HG03442 (cell line): ENCODE measurements around the gene TMEM176B.
"Not testable (repeated sequence)": the region's sequence is repeated elsewhere in the genome, so short reads cannot be mapped to it uniquely, and the experiment has no call there.

Source experiments
- ATAC-seq: cut with Tn5 transposase; IDR thresholded peaks from one replicate; pipeline ENCODE4 v1.9.1; 2021; ENCODE audit warnings: mild to moderate bottlenecking, moderate library complexity; ENCODE audit not compliant: unreplicated experiment

The TMEM176B gene

DNA sequence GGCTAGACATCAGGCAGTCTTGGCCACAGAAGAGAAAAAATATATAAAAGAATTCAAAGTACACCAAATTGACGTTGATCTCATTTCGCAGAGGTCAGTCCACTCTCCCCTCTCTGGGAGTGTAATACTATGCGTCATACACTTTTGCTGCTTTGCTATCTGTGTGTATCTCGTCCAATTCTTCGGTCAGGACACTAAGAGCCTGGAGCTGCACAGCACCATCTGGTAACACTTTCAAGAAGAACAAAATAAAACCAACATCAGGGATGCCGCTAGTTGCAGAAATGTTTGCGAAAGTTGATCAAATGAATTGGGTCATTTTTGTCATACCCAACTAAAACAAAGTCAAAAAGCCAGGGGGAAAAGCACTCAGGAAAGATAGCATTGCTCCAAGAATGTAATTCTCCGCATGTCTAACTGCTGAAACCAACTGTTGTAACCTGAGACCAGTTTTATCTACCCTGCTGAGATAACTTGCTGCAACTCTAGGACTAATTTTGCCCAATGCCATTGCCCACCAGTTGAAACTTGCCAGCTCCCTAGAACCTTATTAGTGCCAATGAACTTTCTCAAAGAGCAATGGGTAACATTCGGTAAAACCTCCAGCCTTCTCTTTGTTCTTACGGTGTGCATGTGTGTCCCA, 23.4 kb upstream of the TMEM176B start:
- ATAC-seq: no peak

DNA sequence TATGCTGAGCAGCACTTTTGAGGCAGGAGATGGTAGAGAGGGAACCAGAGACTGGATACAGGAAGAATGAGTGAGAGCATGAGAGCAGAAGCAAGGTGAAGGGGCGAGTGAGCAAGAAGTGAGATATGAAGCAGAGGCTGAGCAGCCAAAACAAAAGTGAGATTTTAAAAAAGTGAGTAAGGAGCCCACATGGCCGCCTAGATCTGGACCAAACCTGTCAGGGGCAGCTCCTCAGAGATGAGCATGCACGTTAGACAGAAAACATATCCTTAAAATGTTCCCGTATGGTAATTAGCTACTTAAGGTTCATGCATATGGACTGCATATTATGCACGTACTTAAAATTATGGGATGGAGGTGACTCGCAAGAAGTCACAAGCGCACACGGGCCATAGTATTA, 22.9 kb upstream of the TMEM176B start:
- ATAC-seq: no peak

- ATAC-seq: no peak
Observed at GRCh38 chr7:150820578-150821198, 20.5 kb upstream of the TMEM176B start.

DNA sequence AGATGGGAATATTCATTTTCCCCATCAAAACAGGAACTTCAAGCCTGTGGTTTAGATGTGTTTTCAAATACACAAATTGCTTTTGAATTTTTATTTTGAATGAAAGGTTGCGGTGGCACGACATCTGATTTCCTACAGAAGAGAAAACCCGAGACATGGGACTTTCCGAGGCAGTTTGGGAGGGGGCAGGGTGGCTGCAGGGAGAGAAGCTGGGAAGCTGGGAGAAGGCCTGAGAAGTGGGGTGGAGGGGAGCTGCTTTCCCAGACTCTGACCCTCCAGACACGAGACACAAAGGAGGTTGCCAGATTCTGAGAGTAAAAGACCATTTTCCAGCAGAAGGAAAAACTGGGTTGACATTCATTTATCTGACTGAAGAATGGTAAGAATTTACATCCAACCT, 20.0 kb upstream of the TMEM176B start:
- ATAC-seq: no peak

DNA sequence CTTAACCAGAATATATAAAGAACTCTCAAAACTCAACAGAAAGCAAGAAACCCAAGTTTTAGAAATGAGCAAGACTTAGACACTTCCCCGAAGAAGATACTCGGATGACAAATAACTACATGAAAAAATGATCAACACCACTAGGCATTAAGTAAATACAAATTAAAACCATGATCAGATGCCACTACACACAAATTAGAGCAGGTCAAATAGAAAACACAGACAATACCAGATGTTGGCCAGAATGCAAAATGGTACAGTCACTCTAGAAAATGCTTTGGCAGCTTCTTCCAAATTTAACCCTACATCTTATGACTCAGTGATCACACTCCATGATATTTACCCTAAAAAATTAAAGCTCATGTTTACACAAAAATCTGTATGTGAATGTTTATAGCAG, 18.8 kb upstream of the TMEM176B start:
- ATAC-seq: no peak

DNA sequence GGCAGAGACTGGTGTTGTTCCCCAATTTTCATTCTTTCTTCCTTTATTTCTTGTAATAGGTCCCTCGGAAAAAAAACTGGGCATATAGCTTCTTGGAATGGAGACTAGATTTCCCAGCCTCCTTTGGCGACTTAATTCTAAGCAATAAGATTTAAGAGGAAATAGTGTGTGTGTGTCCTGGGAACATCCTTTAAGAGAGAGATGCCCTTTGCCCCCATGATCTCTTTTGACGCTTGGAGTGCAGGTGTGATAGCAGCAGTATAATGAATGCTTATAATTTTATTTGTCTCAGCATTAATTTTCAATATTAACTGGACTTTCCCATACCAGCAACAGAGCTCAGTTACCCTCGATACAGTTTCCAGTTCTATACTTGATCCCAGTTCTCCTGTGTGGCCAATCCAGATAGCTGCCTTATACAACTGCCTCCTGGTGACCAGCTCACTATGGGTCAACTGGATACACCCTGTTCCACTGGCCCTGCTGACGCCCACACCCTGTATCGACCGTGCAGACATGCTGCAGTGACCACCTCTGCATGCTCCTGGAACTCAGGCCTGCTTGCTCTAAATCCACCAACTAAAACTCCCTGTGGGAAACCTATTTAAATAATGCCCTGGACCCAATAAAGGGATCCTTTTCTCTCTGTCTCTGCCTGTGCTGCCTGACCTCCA, 14.3 kb upstream of the TMEM176B start:
- ATAC-seq: no peak

DNA sequence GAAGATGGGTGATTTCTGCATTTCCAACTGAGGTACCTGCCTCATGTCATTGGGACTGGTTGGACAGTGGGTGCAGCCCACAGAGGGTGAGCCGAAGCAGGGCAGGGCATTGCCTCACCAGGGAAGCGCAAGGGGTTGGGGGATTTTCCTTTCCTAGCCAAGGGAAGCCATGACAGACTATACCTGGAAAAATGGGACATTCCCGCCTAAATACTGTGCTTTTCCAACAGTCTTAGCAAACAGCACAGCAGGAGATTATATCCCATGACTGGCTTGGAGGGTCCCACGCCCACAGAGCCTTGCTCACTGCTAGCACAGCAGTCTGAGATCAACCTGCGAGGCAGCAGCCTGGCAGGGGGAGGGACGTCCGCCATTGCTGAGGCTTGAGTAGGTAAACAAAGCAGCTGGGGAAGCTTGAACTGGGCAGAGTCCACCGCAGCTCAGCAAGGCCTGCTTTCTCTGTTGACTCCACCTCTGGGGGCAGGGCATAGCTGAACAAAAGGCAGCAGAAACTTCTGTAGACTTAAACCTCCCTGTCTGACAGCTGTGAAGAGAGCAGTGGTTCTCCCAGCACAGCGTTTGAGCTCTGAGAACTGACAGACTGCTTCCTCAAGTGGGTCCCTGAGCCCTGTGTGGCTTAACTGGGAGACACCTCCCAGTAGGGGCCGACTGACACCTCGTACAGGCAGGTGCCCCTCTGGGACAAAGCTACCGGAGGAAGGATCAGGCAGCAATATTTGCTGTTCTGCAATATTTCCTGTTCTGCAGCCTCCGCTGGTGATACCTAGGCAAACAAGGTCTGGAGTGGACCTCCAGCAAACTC, 7.7 kb upstream of the TMEM176B start:
- ATAC-seq: not testable (repeated sequence)

DNA sequence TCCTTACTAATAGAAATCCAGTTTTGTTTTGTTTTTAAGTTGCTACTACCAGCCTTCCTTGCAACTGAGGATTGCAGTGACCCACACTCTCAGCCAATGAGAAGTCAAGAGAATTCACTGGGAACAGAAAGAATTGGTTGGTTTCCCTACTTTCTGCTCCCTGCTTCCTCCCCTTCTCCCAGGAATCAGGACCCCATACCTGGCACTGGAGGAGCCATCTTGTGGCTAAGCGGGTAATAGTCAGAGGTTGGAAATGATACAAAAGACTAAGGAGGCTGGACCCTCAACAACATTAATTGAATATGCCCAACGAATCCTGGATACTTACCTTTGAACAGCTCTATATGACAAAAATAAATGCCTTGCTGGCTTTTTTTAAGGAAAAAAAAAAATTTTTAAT, 6.7 kb upstream of the TMEM176B start:
- no peak for ATAC-seq

GRCh38 chr7:150806454-150806853, 6.3 kb upstream of the TMEM176B start:
- no peak for ATAC-seq

DNA sequence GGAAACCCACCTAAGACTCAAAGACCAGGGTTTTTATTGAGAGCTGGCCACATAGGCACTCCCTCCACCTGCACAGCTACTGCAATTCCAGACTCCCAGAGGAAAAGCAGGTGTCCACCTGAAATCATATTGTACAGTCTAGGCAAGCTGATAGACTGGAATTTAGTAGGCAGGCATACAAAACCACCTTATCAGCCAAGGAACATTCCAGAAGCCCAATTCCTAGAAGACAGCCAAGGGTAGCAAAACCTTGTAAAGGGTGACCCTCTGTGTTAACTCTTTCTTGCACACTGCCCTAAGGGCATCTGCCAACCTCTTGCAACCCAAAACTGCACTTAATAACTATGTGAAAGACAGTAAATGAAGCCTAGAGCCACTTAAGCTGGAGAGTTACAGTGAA, 5.7 kb upstream of the TMEM176B start:
- ATAC-seq: no peak

- ATAC-seq: no peak
Observed at GRCh38 chr7:150804802-150805201, 4.6 kb upstream of the TMEM176B start.

- ATAC-seq: no peak
Observed at GRCh38 chr7:150803161-150803860, 3.1 kb upstream of the TMEM176B start.

- no peak for ATAC-seq
Observed at GRCh38 chr7:150801946-150802771, 2.0 kb upstream of the TMEM176B start.

GRCh38 chr7:150801242-150801945, 1.2 kb upstream of the TMEM176B start:
- no peak for ATAC-seq

DNA sequence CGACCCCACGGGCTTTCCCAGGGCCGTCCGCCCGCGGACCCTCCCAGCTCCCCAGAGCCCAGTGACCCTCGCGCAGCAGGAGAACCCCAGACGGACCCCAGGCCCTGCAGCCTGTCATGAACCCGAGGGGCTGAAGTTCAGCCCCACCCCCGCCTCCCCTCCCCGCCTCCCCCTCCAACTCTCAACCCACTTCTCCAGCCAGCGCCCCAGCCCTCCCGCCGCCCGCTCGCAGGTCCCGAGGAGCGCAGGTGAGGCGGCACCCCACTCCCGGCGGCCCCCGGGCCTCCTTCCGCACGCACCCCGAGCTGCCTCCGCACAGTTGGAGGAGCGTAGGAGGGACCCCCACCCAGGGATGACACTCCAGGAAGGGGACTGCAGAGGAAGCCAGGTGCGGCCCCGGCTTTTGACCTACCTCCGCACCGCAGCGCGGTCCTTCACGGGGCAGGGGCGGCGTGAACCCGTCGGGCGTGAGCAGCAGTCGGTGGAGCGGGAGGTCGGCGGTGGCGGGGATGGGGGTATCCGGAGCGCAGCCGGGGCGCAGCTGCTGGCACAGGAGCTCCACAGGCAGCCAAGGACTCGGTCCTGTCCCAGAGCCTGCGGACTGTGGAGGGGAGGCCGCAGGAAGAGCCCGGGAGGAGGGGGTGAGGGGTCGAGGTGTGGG, 547 bp upstream of the TMEM176B start, which contains the start of gene TMEM176A:
TSS of gene TMEM176A (plus strand) at position 189 of the 661 bp plus-strand sequence. CDS start 782 bp downstream, outside the sequence.
- ATAC-seq: no peak

DNA sequence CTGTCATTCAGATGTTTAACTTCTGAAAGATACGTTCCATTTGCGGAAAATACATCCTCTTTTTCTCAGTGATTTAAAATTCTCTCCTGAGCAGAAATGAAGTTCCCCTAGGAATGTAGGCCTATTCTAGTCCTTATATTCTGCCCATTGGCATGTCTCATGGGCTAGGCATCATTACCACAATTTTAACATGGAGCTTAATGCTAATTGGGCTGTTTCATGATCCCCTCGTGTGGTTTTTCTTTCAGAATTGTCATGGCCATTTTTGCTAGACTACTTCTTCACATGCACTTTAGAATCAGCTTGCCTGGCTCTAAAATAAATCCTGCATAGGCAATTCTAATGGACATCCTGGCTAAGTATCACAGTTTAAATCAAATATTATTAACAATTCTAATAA, 1.0 kb downstream of the TMEM176B start:
- ATAC-seq: no peak

DNA sequence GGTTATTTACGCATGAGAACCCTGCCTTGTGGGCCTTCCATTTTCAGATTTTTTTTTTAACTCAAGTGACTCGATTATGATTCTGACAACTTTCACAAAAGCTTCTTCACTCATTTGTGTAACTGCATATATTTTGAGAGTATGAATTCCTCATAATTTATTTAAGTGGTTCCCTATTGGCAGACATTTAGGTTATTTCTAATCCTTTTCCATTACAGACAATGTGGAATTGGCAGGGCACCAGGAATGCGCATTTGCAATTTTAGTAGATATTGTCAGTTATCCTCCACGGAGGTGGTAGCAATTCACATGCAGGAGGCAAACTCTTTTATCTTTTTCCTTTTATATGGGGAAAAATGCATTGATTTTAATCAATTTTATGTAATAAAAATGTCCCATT, 2.5 kb downstream of the TMEM176B start:
- ATAC-seq: no peak

DNA sequence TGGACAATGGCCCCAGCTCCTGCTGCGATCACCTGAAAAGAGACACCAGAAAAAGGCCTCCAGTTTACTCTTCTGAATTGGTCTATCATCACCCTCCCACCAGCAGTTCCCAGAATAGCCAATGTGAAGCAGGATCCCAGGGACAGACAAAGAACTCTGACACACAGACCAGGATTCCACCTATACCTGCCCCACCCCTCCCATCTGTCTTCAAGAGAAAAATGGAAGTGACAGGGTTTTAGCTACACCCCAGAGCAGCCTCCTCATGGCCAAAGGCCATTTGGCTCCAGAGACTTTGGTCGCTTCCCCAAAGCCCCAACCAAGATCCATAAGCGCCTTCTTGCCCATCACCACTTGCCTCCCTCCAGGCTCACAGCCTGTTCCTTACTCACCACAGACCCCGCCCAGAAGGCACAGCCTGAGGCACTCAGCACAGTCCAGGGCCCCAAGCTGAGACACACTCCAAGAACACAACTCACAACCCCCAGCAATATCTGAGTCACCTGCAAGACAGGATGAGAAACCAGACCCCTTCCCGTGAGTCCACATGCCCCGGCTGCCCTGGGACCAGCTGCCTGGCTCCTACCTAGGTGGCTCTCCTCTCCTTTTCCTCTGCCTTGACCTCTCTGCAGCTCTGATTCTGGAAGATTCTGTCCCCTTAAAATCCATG, 6.5 kb downstream of the TMEM176B start:
- ATAC-seq: no peak
